Hepatocyte (in vitro differentiated cells): Measurements from ENCODE around the gene NUDT3. TPM values are rescaled to one million over a fixed set of nuclear protein-coding genes. Genes with fewer than 3 reads are reported as not detected.

Experiments used
- DNase-seq: peaks from one replicate; pipeline ENCODE4 v3.0.0-alpha.2; 2016; ENCODE audit warnings: low spot score
- H2AFZ ChIP-seq: fragments of 200-600 bp; sonication (generic); 2 replicates; pipeline ENCODE4 v1.6.0; 2016; ENCODE audit warnings: antibody characterized with exemption, mild to moderate bottlenecking
- H3K27ac ChIP-seq: fragments of 200-600 bp; sonication (generic); 2 replicates; pipeline ENCODE4 v1.5.1; 2016; ENCODE audit warnings: mild to moderate bottlenecking
- H3K27me3 ChIP-seq: fragments of 200-600 bp; sonication (generic); 2 replicates; pipeline ENCODE4 v1.6.1; 2016
- H3K36me3 ChIP-seq: fragments of 200-600 bp; sonication (generic); replicated peaks from 2 replicates; pipeline ENCODE4 v1.5.1; 2016; ENCODE audit warnings: low read depth; ENCODE audit not compliant: insufficient read depth
- H3K4me1 ChIP-seq: fragments of 200-600 bp; sonication (generic); 2 replicates; pipeline ENCODE4 v1.5.1; 2016; ENCODE audit warnings: mild to moderate bottlenecking, moderate library complexity; ENCODE audit not compliant: insufficient read depth
- H3K4me2 ChIP-seq: fragments of 200-600 bp; sonication (generic); 2 replicates; pipeline ENCODE4 v1.6.0; 2016
- H3K4me3 ChIP-seq: fragments of 200-600 bp; sonication (generic); 2 replicates; pipeline ENCODE4 v1.5.1; 2016; ENCODE audit warnings: mild to moderate bottlenecking
- H3K79me2 ChIP-seq: fragments of 200-600 bp; sonication (generic); 2 replicates; pipeline ENCODE4 v1.6.0; 2017; ENCODE audit warnings: mild to moderate bottlenecking
- H3K9me2 ChIP-seq: fragments of 200-600 bp; sonication (generic); replicated peaks from 2 replicates; pipeline ENCODE4 v1.6.0; 2017; ENCODE audit warnings: mild to moderate bottlenecking; ENCODE audit not compliant: insufficient read depth
- H3K9me3 ChIP-seq: fragments of 200-600 bp; sonication (generic); 2 replicates; pipeline ENCODE4 v1.5.1; 2016; ENCODE audit warnings: low read depth, mild to moderate bottlenecking
- H4K20me1 ChIP-seq: fragments of 200-600 bp; sonication (generic); 2 replicates; pipeline ENCODE4 v1.6.0; 2016; ENCODE audit warnings: mild to moderate bottlenecking; ENCODE audit not compliant: insufficient read depth, poor library complexity, severe bottlenecking
- CTCF ChIP-seq: fragments of 200-600 bp; sonication (generic); IDR thresholded peaks from 2 replicates; pipeline ENCODE4 v1.5.1; 2016; ENCODE audit warnings: antibody characterized with exemption, mild to moderate bottlenecking; ENCODE audit not compliant: poor library complexity
- EZH2 ChIP-seq: fragments of 200-600 bp; sonication (generic); IDR thresholded peaks from 2 replicates; pipeline ENCODE4 v1.6.1; 2016; ENCODE audit warnings: antibody characterized with exemption, mild to moderate bottlenecking, borderline replicate concordance
- EZH2phosphoT487 ChIP-seq: fragments of 200-600 bp; sonication (generic); IDR thresholded peaks from one replicate; pipeline ENCODE4 v1.6.1; 2018; ENCODE audit warnings: antibody characterized with exemption, mild to moderate bottlenecking, low read depth, moderate library complexity; ENCODE audit not compliant: unreplicated experiment, severe bottlenecking
- WGBS: methylation state at CpG from one replicate; pipeline ENCODE4 v1.1.6; 2016; ENCODE audit warnings: low lambda C conversion rate; ENCODE audit errors: missing lambda C conversion rate; 5-methylcytosine and 5-hydroxymethylcytosine counted together
- polyA plus RNA-seq: library from polyadenylated mRNA; unstranded; fragments of >200 nt; fragmentation: Nextera tagmentation; extraction: Ambion mirVana; gene quantifications from 2 replicates; pipeline ENCODE4 v1.2.1, GENCODE V29; 2016
- total RNA-seq: library from RNA; depleted of rRNA; stranded (reverse); fragments of >200 nt; gene quantifications from 2 replicates; pipeline ENCODE4 v1.2.3, GENCODE V29; 2014

Gene NUDT3
- total and polyA plus RNA-seq, 2 experiments from 2014 or later = 6.2 to 20.4 TPM

- WGBS = 42% methylated on average over 6 of the region's 6 CpGs
- no peak for DNase-seq
- Histone ChIP-seq H3K4me3 (no peak overlapping the region), H2AFZ (no peak overlapping the region), H3K9me3 (no peaks in the 10 kb centered on the region), H3K27me3 (no peaks in the 10 kb centered on the region), H3K27ac (peak overlapping the region; percentile 2), H3K79me2 (peaks cover 42% of the 10 kb centered on the region), H4K20me1 (no peaks in the 10 kb centered on the region), H3K4me2 (peak overlapping the region; percentile 6), H3K4me1 (peaks cover 8% of the 10 kb centered on the region), H3K36me3 (no peaks in the 10 kb centered on the region), H3K9me2 (no peaks in the 10 kb centered on the region)
- TF ChIP-seq EZH2phosphoT487 (no peak), CTCF (no peak), EZH2 (no peak)
Observed at GRCh38 chr6:34305982-34306708, 86.3 kb downstream of the NUDT3 start.

GRCh38 chr6:34305497-34305896, 87.0 kb downstream of the NUDT3 start:
- no peaks in the 10 kb centered on the region for H3K9me2 ChIP-seq
- no peak overlapping the region for H3K4me2 ChIP-seq
- no peak overlapping the region for H3K27ac ChIP-seq
- H3K4me1 ChIP-seq = peaks cover 8% of the 10 kb centered on the region
- DNase-seq = no peak
- no peaks in the 10 kb centered on the region for H3K27me3 ChIP-seq
- no peaks in the 10 kb centered on the region for H3K36me3 ChIP-seq
- peaks cover 37% of the 10 kb centered on the region for H3K79me2 ChIP-seq
- no peaks in the 10 kb centered on the region for H3K9me3 ChIP-seq
- no peak overlapping the region for H2AFZ ChIP-seq
- H3K4me3 ChIP-seq = no peak overlapping the region
- H4K20me1 ChIP-seq = no peaks in the 10 kb centered on the region
- WGBS = 63% methylated on average over 2 of the region's 2 CpGs
- no peak for TF ChIP-seq EZH2phosphoT487
- no peak for TF ChIP-seq EZH2
- TF ChIP-seq CTCF = no peak

GRCh38 chr6:34304164-34304563, 88.3 kb downstream of the NUDT3 start:
- Histone ChIP-seq H3K36me3 (no peaks in the 10 kb centered on the region), H3K4me1 (peaks cover 8% of the 10 kb centered on the region), H4K20me1 (no peaks in the 10 kb centered on the region), H3K27me3 (no peaks in the 10 kb centered on the region), H3K79me2 (peaks cover 24% of the 10 kb centered on the region), H3K9me2 (no peaks in the 10 kb centered on the region), H3K4me3 (no peak overlapping the region), H3K27ac (no peak overlapping the region), H3K4me2 (no peak overlapping the region), H2AFZ (no peak overlapping the region), H3K9me3 (no peaks in the 10 kb centered on the region)
- TF ChIP-seq CTCF = no peak
- no peak for TF ChIP-seq EZH2phosphoT487
- no peak for TF ChIP-seq EZH2
- 100% methylated on average over 3 of the region's 3 CpGs for WGBS
- no peak for DNase-seq
